A673 (cell line): ENCODE results near the gene INTS4. TPM values are rescaled to one million over a fixed set of nuclear protein-coding genes. Genes with fewer than 3 reads are reported as not detected.

Experiments used
- BruUV-seq: library from RNA; stranded (reverse); fragments of 400-500 nt; replicated peaks from 2 replicates; lab custom pipeline; 2021; lab: Mats Ljungman, UMichigan
- CTCF ChIA-PET: fragments of 300-600 bp; sonication (Branson Sonifier 250); formaldehyde crosslinking; loops from one replicate; lab custom pipeline; 2022; ENCODE audit warnings: antibody characterized with exemption; lab: Charles Lee
- POLR2A ChIA-PET: fragments of 300-600 bp; sonication (Branson Sonifier 250); formaldehyde crosslinking; loops from one replicate; lab custom pipeline; 2022; ENCODE audit warnings: antibody characterized with exemption; ENCODE audit not compliant: low non-redundant PET; lab: Charles Lee
- DNase-seq: peaks from one replicate; pipeline ENCODE4 v3.0.0-alpha.2; 2015; ENCODE audit warnings: low spot score
- H3K27ac ChIP-seq: fragments of 200-600 bp; sonication (generic); 2 replicates; pipeline ENCODE4 v1.5.1; 2016; ENCODE audit warnings: mixed run types, low read depth, mild to moderate bottlenecking, mixed read lengths, antibody characterized with exemption, low read length; ENCODE audit not compliant: poor library complexity, severe bottlenecking
- H3K27me3 ChIP-seq: fragments of 200-600 bp; sonication (generic); replicated peaks from 2 replicates; pipeline ENCODE4 v1.6.1; 2017; ENCODE audit warnings: mixed run types, low read depth, mild to moderate bottlenecking, mixed read lengths, antibody characterized with exemption, low read length; ENCODE audit not compliant: insufficient read depth, poor library complexity
- H3K36me3 ChIP-seq: fragments of 200-600 bp; sonication (generic); 2 replicates; pipeline ENCODE4 v1.6.1; 2016; ENCODE audit warnings: mixed run types, mild to moderate bottlenecking, mixed read lengths, antibody characterized with exemption, low read length; ENCODE audit not compliant: insufficient read depth, poor library complexity, severe bottlenecking
- H3K4me1 ChIP-seq: fragments of 200-600 bp; sonication (generic); 2 replicates; pipeline ENCODE4 v1.6.1; 2017; ENCODE audit warnings: mixed run types, mild to moderate bottlenecking, mixed read lengths, antibody characterized with exemption, low read length; ENCODE audit not compliant: insufficient read depth, poor library complexity, severe bottlenecking
- H3K4me3 ChIP-seq: fragments of 200-600 bp; sonication (generic); 2 replicates; pipeline ENCODE4 v1.5.1; 2016; ENCODE audit warnings: low read depth, mixed run types, mild to moderate bottlenecking, mixed read lengths, low read length; ENCODE audit not compliant: poor library complexity, severe bottlenecking
- H3K9me3 ChIP-seq: fragments of 200-600 bp; sonication (generic); 2 replicates; pipeline ENCODE4 v1.6.1; 2016; ENCODE audit warnings: mixed run types, low read depth, mild to moderate bottlenecking, mixed read lengths, antibody characterized with exemption, low read length; ENCODE audit not compliant: poor library complexity, severe bottlenecking
- EZH2 ChIP-seq: fragments of 200-600 bp; sonication (generic); IDR thresholded peaks from 2 replicates; pipeline ENCODE4 v1.6.1; 2017; ENCODE audit warnings: borderline replicate concordance, low read depth, mild to moderate bottlenecking, mixed read lengths, antibody characterized with exemption, low read length; ENCODE audit not compliant: poor library complexity, severe bottlenecking
- intact Hi-C: fragments of 100-400 bp; cut with micrococcal nuclease; formaldehyde crosslinking; loops from one replicate; pipeline ENCODE4 v1.10.0; 2022; ENCODE audit not compliant: unreplicated experiment
- total RNA-seq: library from RNA; stranded (reverse); gene quantifications from 2 replicates; pipeline ENCODE4 v1.2.3, GENCODE V29; 2021
- TF ChIP-seq, protein P1 (sequence below): fragments of 300-800, 200-600 bp; sonication (generic); conservative IDR thresholded peaks from 2 replicates; pipeline ENCODE4 v1.5.1; 2017; ENCODE audit warnings: low read depth, mild to moderate bottlenecking, antibody characterized with exemption, low read length, moderate library complexity, mixed read lengths

The INTS4 gene
- total RNA-seq, 1 experiment from 2014 or later: 66.1 TPM

DNA sequence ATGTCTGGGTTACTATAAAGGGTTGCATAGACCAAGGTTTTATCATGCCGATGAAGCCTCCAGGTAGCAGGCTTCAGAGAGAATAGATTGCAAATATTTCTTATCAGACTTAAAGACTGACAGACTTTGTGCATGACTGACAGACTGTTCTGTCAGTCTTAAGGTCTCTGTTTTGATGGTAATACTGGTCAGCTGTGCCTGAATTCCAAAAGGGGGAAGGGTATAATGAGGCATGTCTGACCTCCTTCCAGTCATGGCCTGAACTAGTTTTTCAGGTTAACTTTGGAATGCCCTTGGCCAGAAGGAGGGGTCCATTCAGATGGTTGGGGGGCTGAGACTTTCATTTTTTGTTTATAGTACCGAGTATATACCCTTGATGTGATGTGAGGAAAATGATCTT lies 33.3 kb upstream of the INTS4 start:
- Histone ChIP-seq H3K27me3 (no peaks in the 10 kb centered on the region), H3K4me3 (no peak overlapping the region), H3K9me3 (no peaks in the 10 kb centered on the region), H3K4me1 (peaks cover 17% of the 10 kb centered on the region), H3K27ac (no peak overlapping the region), H3K36me3 (no peaks in the 10 kb centered on the region)
- ChIA-PET CTCF (no interaction called here), POLR2A (no interaction called here)
- TF ChIP-seq, protein P1, sequence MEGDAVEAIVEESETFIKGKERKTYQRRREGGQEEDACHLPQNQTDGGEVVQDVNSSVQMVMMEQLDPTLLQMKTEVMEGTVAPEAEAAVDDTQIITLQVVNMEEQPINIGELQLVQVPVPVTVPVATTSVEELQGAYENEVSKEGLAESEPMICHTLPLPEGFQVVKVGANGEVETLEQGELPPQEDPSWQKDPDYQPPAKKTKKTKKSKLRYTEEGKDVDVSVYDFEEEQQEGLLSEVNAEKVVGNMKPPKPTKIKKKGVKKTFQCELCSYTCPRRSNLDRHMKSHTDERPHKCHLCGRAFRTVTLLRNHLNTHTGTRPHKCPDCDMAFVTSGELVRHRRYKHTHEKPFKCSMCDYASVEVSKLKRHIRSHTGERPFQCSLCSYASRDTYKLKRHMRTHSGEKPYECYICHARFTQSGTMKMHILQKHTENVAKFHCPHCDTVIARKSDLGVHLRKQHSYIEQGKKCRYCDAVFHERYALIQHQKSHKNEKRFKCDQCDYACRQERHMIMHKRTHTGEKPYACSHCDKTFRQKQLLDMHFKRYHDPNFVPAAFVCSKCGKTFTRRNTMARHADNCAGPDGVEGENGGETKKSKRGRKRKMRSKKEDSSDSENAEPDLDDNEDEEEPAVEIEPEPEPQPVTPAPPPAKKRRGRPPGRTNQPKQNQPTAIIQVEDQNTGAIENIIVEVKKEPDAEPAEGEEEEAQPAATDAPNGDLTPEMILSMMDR: no peak
- no peak for TF ChIP-seq EZH2
- intact Hi-C loops: no loop called here
- no TSS peak for BruUV-seq
- DNase-seq: no peak

DNA sequence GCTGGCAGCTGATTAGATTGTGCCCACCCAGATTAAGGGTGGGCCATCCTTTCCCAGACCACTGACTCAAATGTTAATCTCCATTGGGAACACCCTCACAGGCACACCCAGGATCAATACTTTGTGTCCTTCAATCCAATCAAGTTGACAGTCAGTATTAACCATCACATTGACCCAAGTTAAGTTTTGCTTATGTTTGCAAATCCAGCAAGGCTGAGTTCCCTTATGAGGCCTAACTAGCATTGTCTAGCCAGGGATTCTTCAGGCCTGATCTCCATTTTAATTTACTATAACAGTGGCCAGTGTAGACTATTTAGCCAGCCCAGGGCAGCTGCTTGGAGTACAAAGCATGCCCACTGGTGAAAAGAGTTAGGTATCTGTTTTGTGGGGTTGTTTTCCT lies 30.9 kb upstream of the INTS4 start:
- CTCF ChIA-PET: no interaction called here
- Histone ChIP-seq H3K4me3 (no peak overlapping the region), H3K4me1 (peaks cover 5% of the 10 kb centered on the region), H3K27me3 (no peaks in the 10 kb centered on the region), H3K27ac (no peak overlapping the region), H3K9me3 (no peaks in the 10 kb centered on the region), H3K36me3 (no peaks in the 10 kb centered on the region)
- TF ChIP-seq, protein P1: no peak
- TF ChIP-seq EZH2: no peak
- intact Hi-C loops: no loop called here
- no peak for DNase-seq
- no TSS peak for BruUV-seq
- POLR2A ChIA-PET: no interaction called here

DNA sequence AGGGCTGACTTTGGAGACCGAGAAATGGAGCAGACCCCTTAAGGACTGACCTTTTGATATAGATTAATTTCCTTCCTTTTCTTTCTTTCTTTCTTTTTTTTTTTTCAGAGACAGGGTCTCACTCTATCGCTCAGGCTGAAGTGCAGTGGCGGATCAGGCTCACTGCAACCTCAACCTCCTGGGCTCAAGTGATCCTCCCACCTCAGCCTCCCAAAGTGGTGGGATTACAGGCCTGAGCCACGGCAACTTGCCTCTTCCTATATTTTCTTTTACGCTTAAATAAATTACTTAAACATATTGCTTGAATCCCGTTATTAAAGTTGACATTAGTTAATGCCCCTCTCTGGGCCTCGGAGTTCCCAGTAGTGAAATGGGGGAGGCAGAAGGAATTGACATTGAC lies 29.0 kb upstream of the INTS4 start:
- ChIA-PET CTCF (no interaction called here), POLR2A (no interaction called here)
- Histone ChIP-seq H3K27ac (no peak overlapping the region), H3K4me3 (no peak overlapping the region), H3K4me1 (no peaks in the 10 kb centered on the region), H3K27me3 (no peaks in the 10 kb centered on the region), H3K9me3 (no peaks in the 10 kb centered on the region), H3K36me3 (no peaks in the 10 kb centered on the region)
- BruUV-seq: no TSS peak
- TF ChIP-seq, protein P1: no peak
- no peak for TF ChIP-seq EZH2
- intact Hi-C loops: no loop called here
- no peak for DNase-seq
